ENCODE data around the gene DHX35. TPM values are rescaled to one million over a fixed set of nuclear protein-coding genes. Genes with fewer than 3 reads are reported as not detected.

DHX35 gene
- total RNA-seq, 4 donors from 2014 or later = 15.5 to 75.9 (median 17.7) TPM

- DNase-seq = no peak
- TF ChIP-seq EP300 (IDR thresholded peaks at IDR 0.05; ENCODE audit: low read depth) (no peak), POLR2A (IDR thresholded peaks at IDR 0.05) (no peak), POLR2AphosphoS5 (IDR thresholded peaks at IDR 0.05) (no peak), CTCF (IDR thresholded peaks at IDR 0.05) (no peak)
- in situ Hi-C loops (cut with MboI; ENCODE audit: low pct_ligation_motif_present in 1 of 4, low pct_unique_long_range_greater_than_20kb in 1 of 4, low sequenced_read_pairs in 3 of 4) (loop anchor here in 2 of 4 donors (25.0 kb wide), 2 partner anchors 119 to 281 kb away; no protein-coding TSS in a partner anchor), intact Hi-C loops (cut with DNase I; ENCODE audit: low total_unique reads) (no loop called here)
- 94% methylated on average over 12 of the region's 19 CpGs; no CpG with 5 or more reads in 1 of the 2 donors for WGBS, 2 donors (ENCODE audit: low coverage in 1 of 2)
- Histone ChIP-seq H3K27ac (no peak overlapping the region), H3K4me1 (no peaks in the 10 kb centered on the region), H3K36me3 (no peaks in the 10 kb centered on the region), H3K9me3 (no peaks in the 10 kb centered on the region), H3K4me3 (no peak overlapping the region), H3K27me3 (no peaks in the 10 kb centered on the region)
These were observed 44.0 kb upstream of the DHX35 start for GRCh38 chr20:38918172-38918571.

DNA sequence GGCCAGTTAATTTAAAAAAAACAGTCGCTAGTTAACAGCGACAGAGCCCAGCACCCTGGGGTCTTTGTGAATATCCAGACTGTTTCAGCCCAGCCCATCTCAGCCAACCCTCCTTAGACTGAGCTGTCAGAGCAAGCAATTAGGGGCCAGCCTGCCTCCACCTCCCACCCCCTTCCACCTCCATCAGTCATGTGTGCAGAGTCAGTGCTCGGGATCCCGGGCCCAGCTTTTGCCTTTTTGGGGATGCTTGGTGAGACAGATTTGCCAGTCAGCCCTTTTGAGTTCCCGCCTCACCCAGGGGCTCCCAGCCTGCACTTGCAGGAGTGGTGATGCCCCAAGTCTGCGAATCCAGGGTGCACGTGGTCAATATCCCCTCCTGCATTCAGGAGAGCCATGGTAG is 42.5 kb upstream of the DHX35 start:
- no peak overlapping the region for H3K27ac ChIP-seq
- DNase-seq = no peak
- no peaks in the 10 kb centered on the region for H3K36me3 ChIP-seq
- WGBS, 2 donors (ENCODE audit: low coverage in 1 of 2) = 88 to 90% methylated on average over 2 to 7 of the region's 7 CpGs
- H3K4me3 ChIP-seq = no peak overlapping the region
- no peaks in the 10 kb centered on the region for H3K4me1 ChIP-seq
- in situ Hi-C loops (cut with MboI; ENCODE audit: low pct_ligation_motif_present in 1 of 4, low pct_unique_long_range_greater_than_20kb in 1 of 4, low sequenced_read_pairs in 3 of 4) = loop anchor here in 3 of 4 donors (10.0 to 25.0 kb wide), 3 partner anchors 118 to 282 kb away; no protein-coding TSS in a partner anchor
- intact Hi-C loops (cut with DNase I; ENCODE audit: low total_unique reads) = no loop called here
- H3K9me3 ChIP-seq = no peaks in the 10 kb centered on the region
- no peaks in the 10 kb centered on the region for H3K27me3 ChIP-seq
- no peak for TF ChIP-seq POLR2AphosphoS5 (IDR thresholded peaks at IDR 0.05)
- TF ChIP-seq POLR2A (IDR thresholded peaks at IDR 0.05) = no peak
- TF ChIP-seq EP300 (IDR thresholded peaks at IDR 0.05; ENCODE audit: low read depth) = no peak
- no peak for TF ChIP-seq CTCF (IDR thresholded peaks at IDR 0.05)

GRCh38 chr20:38920411-38920810 is 41.7 kb upstream of the DHX35 start:
- Histone ChIP-seq H3K9me3 (no peaks in the 10 kb centered on the region), H3K27me3 (no peaks in the 10 kb centered on the region), H3K4me1 (no peaks in the 10 kb centered on the region), H3K27ac (no peak overlapping the region), H3K4me3 (no peak overlapping the region), H3K36me3 (no peaks in the 10 kb centered on the region)
- WGBS, 2 donors (ENCODE audit: low coverage in 1 of 2) = 70% methylated on average over 3 of the region's 3 CpGs; no CpG with 5 or more reads in 1 of the 2 donors
- in situ Hi-C loops (cut with MboI; ENCODE audit: low pct_ligation_motif_present in 1 of 4, low pct_unique_long_range_greater_than_20kb in 1 of 4, low sequenced_read_pairs in 3 of 4) (loop anchor here in 3 of 4 donors (10.0 to 25.0 kb wide), 3 partner anchors 117 to 283 kb away; no protein-coding TSS in a partner anchor), intact Hi-C loops (cut with DNase I; ENCODE audit: low total_unique reads) (no loop called here)
- DNase-seq = no peak
- TF ChIP-seq POLR2AphosphoS5 (IDR thresholded peaks at IDR 0.05) (no peak), CTCF (IDR thresholded peaks at IDR 0.05) (no peak), EP300 (IDR thresholded peaks at IDR 0.05; ENCODE audit: low read depth) (no peak), POLR2A (IDR thresholded peaks at IDR 0.05) (no peak)

DNA sequence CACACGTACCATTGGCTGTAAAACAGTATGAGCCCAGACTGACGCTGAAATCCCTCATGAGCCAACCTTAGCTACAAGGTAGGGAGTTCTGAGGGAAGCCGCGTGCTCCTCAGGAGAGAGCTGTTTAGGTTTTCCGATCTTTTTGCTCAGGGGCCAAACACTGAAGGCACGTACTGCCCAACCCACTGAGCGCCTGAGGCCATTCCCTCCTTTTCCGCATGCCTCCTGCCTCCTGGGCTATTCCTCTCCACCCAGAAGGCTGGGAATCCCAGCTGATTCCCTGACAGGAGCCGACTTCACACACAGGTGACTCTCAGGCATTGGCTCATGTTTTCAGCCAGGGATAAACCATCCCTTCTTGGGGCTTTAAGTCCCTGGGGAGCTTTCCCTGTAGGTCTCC is 41.3 kb upstream of the DHX35 start:
- Histone ChIP-seq H3K4me1 (no peaks in the 10 kb centered on the region), H3K27me3 (no peaks in the 10 kb centered on the region), H3K4me3 (no peak overlapping the region), H3K36me3 (no peaks in the 10 kb centered on the region), H3K9me3 (no peaks in the 10 kb centered on the region), H3K27ac (no peak overlapping the region)
- TF ChIP-seq CTCF (IDR thresholded peaks at IDR 0.05) = no peak
- TF ChIP-seq POLR2AphosphoS5 (IDR thresholded peaks at IDR 0.05) = no peak
- TF ChIP-seq POLR2A (IDR thresholded peaks at IDR 0.05) = no peak
- TF ChIP-seq EP300 (IDR thresholded peaks at IDR 0.05; ENCODE audit: low read depth) = no peak
- 76 to 83% methylated on average over 3 to 9 of the region's 9 CpGs for WGBS, 2 donors (ENCODE audit: low coverage in 1 of 2)
- in situ Hi-C loops (cut with MboI; ENCODE audit: low pct_ligation_motif_present in 1 of 4, low pct_unique_long_range_greater_than_20kb in 1 of 4, low sequenced_read_pairs in 3 of 4) = loop anchor here in 3 of 4 donors (10.0 to 25.0 kb wide), 3 partner anchors 116 to 284 kb away; no protein-coding TSS in a partner anchor
- intact Hi-C loops (cut with DNase I; ENCODE audit: low total_unique reads) = no loop called here
- DNase-seq = no peak
